RPMI8226 (cell line): Measurements from ENCODE around the gene CXCR2.
"Not testable (repeated sequence)": the region's sequence is repeated elsewhere in the genome, so short reads cannot be mapped to it uniquely, and the experiment has no call there.

ENCODE experiments used
- DNase-seq: peaks from one replicate; pipeline ENCODE4 v3.0.0-alpha.2; 2015

The CXCR2 gene

DNA sequence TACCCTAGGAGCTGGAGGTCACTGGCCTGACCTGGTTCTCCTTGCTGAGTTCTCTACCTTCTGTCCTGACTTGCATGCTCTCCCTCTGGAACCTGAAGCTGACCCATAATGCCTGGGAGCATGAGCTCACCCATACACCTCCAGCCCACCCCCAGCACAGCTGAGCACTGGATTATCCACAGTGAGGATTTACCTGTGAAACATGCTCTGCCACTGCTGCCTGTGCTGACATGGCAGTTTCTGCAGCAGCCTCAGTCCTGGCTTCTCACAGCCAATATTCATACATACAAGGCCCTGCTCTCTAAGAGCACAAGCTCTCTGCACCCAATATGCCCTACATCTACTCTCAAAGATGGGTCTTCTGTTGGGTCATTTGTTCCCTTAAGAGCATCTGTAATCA, 5.0 kb downstream of the CXCR2 start:
- DNase-seq: peak; percentile 12

DNA sequence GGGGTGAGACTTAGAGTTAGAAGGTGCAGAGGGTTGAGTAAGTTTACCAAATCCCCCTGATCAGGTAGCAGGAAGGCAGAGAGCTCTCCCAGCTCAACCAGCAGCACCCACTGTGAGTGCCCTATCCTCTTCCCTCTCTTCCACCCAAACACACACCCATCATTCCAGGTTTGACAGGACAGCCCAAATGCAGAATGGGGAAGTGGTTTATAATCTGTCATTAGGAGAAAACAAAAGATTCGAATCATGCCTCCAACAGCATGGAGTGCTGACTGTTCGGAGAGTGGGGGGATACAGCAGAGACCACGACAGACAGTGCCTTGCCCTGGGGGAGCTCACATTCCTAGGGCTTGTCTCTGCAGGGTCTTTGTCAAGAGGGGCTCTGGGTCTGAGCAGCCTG, 11.7 kb downstream of the CXCR2 start:
- no peak for DNase-seq

DNA sequence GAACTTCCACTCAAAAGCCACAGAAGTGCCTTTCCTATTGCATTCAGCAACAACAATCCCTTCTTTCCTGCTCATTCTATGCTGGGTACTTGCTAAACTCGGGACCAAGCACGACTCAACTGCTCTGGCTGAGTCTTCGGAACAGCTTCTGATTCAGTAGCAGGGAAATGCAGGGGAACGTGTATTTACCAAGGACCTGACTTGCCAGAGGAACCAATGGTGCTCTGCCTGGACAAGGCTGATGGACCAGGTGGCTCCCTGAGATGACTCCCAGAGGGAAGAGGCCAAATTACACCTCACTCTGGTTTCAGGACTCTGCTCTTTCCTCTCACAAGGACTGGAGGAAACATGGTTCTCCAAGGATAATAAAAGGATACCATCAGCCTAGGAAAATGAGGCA, 12.2 kb downstream of the CXCR2 start:
- DNase-seq: no peak

DNA sequence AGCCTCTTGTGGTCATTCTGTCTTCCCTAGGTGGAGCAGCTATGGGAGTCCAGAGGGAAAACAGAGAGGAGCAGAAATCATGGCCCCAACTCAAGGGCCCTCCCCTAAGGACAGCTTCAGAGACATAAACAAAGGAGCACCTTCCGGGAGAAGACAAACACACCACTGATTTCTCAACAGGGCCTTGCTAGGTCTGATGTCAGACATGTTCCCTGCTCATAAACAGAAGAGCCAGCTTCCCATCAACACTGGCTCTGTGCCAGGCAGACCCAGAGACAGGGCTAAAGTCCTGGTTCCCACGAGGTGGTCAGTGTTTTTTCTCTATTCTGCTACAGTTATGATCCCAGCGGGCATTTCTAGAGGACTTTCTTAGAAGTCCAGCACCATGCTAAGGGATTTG, 19.3 kb downstream of the CXCR2 start:
- no peak for DNase-seq

DNA sequence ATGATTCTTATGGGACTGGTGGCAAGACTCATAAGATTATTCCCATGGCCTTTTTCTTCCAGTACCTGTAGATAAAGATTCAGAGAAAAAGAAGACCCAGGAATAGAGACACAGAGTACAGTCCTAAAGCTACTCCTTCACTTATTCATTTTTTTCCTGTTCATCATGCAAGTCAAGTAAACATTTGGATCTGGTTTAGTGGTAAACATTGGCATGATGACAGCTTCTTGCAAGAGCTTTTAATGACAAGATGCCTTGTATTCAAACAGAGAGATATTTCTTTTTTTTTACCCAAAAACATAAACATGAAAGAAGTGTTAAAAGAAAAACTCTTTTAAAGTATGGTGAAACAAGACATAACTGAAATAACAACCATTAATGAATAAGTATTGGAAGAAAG, 20.2 kb downstream of the CXCR2 start:
- DNase-seq: no peak

DNA sequence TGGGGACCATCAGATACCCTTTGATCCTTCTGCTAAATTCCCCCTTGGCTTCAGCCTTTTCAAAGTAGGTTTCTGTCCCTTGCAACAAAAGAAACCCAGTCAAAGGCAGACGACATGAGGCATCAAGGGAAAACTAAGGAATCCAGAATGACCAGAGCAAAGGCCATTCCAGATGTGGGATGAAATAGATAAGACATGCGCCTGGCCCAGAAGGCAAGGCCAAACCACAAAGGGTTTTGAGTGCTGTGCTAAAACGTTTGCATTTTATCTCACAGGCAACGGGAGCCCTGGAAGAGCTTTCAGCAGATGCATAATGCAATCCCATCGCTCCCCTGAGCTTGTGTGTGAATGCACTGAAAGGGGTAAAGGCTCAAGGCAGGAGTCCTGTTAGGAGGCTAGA, 23.3 kb downstream of the CXCR2 start:
- DNase-seq: no peak

DNA sequence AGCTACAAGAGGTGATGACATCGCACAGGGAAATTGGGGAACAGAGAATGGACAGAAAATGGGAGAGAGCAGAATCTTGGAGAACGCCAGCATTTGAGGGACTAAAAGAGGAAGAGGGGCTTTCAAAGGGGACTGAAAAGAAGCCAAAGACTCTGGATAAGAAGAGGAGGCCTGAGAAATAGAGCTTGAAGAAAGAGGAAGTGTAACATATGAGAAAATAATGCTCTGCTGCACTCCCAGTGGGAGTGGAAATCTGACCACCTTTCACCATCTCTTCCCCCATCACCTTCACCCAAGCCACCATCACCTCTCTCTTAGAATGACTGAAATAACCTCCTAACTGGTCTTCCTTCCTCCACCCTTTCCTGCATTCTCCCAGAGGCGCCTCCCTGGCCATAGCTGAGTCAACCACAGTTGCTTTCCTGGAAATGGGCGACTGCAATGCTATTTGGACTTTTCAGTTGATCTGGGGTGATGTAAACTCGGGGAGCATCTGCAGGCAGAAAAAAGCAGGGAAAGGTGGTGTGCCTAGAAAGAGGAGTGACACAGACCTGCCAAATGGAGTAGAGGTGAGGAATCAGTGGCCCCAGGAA, 24.1 kb downstream of the CXCR2 start:
- DNase-seq: no peak

DNA sequence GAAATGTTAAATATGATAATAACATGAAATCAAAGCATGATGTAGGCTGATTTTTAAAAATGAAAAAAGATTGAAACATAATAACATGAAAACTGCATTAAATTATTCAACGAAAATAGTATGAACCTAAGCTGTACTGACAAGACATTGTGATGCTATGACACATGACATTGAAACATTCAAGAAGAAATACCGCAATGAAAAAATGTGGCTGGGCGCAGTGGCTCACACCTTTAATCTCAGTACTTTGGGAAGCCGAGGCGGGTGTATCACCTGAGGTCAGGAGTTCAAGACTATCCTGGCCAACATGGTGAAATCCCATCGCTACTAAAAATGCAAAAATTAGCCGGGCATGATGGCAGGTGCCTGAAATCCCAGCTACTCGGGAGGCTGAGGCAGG, 26.3 kb downstream of the CXCR2 start:
- DNase-seq: no peak

DNA sequence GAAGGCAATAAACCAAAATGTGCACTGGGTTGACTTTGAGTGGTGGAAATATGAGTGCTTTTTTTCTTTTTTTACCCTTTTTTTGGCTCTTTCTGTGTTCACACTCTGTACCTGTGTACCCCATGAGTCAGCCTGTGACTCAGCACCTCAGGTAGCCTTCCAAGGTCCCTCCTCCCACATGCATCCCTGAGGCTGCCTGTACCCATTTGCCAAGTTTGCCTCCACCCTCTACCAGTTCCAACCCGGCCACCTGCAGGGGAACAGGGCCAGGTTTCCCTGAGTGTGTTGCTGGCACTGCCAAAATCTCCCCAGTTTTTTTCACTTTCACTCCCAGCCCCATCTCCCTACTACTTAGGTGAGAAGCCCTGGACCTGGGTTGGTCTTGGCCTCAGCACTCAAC, 26.9 kb downstream of the CXCR2 start:
- peak; percentile 49 for DNase-seq

DNA sequence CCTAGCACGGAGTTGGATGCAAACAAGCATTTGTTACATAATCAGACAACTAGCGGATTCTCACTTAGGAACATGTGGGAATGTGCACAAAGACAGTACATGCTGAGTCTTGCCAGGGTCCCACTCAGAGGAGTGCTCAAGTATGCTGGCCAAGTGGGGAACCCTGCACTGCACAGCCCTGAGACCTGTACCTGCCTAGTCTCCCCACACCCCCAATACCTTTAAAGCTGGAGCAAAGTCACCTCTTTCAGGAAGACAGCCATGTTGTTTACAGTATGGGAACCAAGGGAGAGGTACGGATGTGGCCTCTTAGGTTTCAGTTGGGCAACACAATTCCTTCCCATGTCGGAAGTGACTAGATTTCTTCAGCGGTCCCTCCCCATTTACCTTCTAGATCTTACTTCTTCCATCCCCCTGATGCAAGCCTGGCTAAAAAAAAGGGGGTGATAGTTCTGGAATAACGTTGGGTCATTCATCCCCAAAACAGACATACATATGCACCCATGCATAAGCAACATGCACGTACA, 30.2 kb downstream of the CXCR2 start:
- DNase-seq: no peak

DNA sequence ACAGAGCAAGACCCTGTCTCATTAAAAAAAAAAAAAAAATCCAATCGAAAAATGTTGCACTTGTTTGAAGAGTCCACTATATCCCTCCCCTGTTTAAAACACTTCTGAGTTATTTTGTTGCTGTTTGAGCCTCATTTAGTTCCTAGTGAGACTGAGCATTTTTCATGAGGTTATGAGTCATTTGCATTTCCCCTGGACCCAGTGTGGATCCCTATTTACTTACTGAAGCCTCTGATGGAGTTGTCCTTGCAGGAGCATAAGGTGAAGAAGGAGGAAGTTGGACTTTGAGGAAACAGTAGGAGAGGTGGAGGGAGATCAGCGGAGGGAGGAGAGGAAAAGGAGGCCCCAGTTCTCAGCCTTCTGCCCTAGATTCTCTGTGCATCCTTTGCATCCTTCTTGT, 35.8 kb downstream of the CXCR2 start:
- no peak for DNase-seq

DNA sequence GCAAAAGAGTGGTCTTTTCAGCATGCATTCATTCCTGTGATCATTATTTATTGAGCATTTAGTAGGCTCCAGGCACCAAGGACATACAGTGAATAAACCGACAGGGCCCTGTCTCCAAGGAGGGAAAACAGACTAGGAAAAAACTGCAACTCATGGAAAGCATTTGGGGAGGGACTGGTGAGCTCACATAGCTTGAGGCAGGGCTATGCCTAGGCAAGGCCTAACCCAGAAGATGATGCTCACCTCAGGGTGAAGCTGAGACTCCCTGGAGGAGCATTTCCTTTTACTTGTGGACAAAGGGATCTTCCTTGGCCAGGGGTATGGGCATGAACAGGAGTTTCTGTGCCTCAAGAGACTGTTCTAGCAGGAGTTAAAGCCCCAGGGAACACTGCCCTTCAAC, 37.0 kb downstream of the CXCR2 start:
- DNase-seq: no peak

DNA sequence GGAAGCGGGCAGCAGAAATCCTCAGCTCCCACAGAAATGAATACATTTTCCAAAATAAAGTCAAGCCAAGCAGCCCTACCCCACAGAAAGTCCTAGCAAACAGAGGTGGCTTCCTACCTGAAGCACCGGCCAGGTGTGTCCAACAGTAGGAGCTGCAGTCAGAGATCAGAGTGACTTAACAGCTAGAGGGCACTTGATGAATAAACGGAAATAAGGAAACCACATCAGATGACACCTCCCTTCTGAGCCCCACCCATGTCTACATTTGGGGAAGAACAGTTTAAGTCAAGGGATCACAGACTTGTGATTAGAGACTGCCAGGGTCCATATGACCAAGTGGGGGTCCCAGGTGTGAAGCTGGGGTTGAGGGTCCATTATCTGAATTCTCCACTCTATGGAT, 41.0 kb downstream of the CXCR2 start, which contains the start of gene CXCR1:
Gene CXCR1, minus strand, starts transcription at position 172 of the 400 bp plus-strand sequence. CDS start 1,751 bp downstream, outside the sequence.
- peak; percentile 38 for DNase-seq

DNA sequence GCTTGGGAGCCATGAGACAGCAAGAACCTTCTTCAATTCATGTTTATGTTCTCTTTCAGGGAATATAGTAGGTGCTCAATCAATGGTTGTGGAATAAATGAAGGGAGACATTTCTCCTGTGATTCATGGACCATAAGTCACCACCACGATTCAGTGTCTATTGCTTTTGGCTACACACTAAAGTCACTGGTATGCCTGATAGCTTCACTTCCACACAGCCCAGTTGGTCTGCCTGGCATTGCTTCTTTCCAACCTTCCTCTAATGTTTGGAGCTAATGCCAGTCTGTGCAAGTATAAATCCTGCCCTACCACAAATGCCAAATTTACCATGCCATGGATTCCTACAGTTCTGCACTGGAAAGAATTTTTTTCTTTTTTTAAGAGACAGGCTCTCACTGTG, 42.2 kb downstream of the CXCR2 start:
- no peak for DNase-seq

DNA sequence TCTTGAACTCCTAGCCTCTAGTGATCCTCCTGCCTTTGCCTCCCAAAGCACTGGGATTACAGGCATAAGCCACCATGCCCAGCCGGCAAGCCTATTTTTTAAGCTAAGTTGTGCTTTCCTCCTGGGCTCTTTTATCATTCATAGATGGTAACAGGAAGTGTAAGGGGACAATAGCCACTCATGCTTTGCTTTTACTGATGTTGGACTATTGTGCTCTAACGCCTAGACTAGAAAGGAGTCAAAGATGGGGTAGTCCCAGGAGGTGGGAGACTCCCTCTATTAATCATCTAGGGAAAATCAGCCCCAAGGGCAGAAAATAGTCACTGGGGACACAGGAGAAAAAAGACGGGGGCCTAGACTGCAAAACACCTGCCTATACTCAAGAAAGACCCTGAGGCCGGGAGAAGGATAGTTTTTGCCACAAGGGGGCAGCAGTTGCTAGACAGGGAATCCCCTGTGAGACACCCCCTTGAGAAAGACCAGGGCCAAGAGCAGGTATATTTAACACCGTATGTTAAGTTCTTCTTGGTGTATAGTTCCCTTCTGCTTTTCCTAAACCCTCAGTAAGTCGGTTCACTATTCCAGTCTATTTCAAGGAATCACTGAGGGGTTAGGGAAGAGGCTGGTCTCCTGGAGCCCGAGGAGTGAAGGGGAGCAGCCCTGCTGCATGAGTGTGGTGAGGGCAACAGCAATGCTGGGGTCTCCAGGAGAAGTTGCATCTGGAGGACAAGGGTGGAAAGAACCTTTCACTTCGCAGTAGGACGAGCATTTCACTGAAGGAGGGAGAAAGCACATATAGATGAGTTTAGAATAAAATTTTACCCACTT, 43.0 kb downstream of the CXCR2 start:
- DNase-seq: peak; percentile 57

DNA sequence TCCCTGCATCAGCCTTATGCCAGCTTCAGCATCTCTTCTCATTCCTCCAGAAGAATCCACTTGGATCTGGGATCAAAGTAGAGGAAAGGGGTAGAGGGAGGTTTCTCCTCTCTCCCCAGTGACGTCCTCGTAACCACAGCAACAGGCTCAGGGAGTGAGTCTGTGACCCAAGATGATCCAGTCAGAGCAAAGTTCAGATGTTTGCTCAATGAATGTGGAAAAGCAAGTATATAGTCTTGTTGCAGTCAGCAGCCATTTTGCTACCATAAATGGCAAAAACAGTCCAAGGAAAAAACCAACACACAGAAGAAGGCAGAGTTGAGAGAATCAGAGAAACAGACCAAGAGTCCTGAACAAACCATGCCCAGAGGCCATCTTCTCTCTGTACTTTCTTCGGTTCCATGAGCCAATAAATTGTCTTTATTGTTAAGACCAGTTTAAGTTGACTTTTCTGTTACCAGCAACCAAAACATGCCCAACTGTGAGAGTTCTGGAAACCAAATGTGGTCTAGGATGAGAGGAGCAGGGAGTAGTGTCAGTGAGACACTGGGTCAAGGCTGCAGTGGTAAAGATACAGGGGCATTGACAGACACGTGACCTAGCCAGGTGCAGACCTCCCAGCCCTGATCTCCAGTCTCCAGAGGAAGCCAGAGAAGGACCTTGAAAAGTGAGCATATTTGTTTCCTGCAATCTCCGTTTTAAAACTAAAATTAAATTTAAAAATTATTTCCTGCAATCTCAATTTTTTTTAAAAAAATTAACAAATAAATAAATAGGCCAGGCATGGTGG, 44.1 kb downstream of the CXCR2 start:
- no peak for DNase-seq

DNA sequence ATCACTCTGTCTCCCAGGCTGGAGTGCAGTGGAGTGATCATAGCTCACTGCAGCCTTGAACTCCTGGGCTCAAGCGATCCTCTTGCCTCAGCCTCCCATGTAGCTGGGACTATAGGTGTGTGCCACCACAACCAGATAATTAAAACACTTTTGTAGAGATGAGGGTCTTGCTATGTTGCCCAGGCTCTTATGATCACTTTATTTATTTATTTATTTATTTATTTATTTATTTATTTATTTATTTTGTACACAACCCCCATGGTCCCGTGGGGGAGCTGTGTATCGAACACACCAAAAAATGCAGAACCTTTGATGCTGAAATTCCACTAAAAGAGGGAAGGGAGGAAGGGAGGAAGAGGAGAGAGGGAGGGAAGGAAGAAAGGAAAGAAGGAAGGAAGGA, 45.9 kb downstream of the CXCR2 start:
- DNase-seq: not testable (repeated sequence)

DNA sequence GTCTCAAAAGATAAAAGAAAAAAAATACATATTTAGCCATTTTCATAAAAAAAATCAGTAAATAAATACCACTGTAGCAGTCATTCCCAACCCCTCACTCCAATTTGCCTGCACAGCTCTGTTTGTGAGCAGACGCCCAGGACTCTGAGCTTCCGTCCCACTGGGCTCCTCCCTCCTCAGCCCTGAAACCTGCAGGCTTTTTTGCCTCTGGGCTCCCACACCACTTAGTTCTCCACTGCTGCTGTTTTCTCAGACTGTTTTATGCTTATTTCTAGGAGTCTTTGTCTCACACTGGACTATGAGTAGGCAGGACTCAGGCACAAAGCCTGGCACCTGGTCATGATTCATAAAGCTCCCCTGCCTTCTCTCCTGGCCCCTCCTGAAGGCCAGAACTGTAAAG, 47.0 kb downstream of the CXCR2 start:
- no peak for DNase-seq

DNA sequence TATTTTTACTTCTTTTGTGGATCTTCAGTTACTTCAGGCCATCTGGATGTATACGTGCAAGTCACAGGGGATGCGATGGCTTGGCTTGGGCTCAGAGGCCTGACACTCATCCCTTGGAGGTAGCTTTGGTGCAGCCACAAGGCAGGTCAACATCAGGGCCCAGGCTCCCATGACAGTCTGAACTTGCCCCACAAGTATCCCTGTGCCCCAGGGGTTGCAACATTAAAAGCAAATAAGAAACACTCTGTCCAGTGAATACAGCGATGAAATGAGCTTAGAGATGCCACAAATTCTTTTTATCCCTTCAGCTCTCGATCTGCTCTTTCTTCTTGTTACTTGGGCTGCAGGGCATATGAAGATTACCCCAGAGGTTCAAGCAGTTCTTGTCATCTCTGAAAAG, 54.0 kb downstream of the CXCR2 start:
- no peak for DNase-seq

DNA sequence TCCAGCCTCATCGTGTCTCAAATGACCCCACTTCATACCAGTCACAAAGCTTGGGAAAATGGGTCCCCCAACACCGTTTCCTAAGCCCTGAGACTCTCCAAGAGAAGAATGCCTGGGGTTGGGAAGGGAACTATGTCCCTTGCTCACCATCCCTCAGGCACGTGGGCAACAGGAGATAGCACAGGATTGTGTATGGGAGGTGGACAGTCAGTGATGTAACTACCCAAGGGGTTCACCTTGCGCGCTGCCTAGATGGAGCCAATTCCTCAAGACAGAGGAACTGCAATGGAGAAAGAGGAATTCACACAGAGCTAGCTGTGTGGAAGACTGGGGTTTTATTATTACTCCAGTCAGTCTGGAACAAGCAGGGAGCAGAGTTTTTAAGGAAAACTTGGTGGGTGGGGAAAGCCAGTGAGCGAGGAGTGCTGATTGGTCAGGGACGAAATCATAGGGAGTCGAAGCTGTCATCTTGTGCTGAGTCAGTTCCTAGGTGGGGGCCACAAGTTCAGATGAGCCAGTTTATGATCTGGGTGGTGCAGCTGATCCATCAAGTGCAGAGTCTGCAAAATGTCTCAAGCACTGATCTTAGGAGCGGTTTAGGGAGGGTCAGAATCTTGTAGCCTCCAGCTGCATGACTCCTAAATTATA, 54.8 kb downstream of the CXCR2 start:
- peak; percentile 23 for DNase-seq

DNA sequence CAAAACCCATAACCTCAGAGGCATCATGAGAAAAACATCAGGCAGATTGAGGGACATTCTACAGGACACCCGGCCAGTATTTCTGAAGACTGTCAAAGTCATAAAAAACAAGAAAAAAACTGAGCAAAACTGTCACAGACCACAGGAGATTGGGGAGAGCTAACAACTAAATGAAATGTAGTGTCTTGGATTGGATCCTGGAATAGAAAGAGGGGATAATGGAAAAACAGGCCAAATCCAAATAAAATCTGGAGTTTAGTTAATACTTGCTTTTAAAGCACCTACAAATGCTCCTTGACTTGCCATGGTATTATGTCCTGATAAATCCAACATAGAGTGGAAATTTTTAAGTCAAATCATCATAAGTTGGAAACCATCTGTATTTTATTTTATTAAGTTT, 58.5 kb downstream of the CXCR2 start:
- DNase-seq: no peak

DNA sequence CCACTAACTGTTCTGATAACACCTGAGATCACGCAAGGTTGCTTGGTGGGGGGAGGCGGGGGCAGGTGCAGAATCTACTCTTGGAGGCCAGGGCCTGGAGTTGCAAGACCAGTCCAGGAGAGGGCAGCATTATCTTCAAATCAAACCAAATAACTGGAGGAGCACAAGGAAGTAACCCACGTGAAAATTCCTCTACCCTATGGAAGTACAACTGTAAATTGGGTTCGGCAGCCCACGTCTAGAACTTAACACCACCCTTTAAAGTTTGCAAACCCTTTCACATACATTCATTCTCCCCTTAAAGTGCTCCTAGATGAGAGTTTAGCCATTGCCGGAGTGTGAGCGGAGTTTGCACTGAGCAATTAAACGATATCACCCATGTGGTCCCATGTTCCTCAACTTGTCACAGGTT, 60.5 kb downstream of the CXCR2 start:
- peak; percentile 68 for DNase-seq
